Omental fat pad (tissue), 4 donors: Measurements from ENCODE around the gene BCAS1. TPM values are rescaled to one million over a fixed set of nuclear protein-coding genes. Genes with fewer than 3 reads are reported as not detected.

ENCODE experiments used
- ATAC-seq: fragments of 150-250 bp; one replicate; pipeline ENCODE4 v1.9.1; 2016; ENCODE audit warnings: mild to moderate bottlenecking, moderate library complexity; ENCODE audit not compliant: low FRiP score
- DNase-seq: peaks from one replicate; pipeline ENCODE4 v3.0.0-alpha.2; 2019; ENCODE audit warnings: low spot score
- CTCF ChIP-seq, 3 donors: fragments of 450-650 bp; IDR thresholded peaks; one replicate each; pipeline ENCODE4 v1.5.1; 2016 to 2017; ENCODE audit warnings: antibody characterized with exemption in 3 of 3, mild to moderate bottlenecking in 3 of 3, moderate library complexity in 2 of 3
- total RNA-seq, 4 donors: library from RNA; depleted of rRNA; stranded (reverse); fragments of >200 nt; gene quantifications; one replicate each; pipeline ENCODE4 v1.1.0, GENCODE V29; 2016

BCAS1 gene
- total RNA-seq, 4 donors from 2014 or later = 0.50 to 2.2 (median 0.56) TPM; not detected in 1

GRCh38 chr20:54062812-54063280 is 7.5 kb downstream of the BCAS1 start:
- peak in 1 of 3 donors; percentile 14 for TF ChIP-seq CTCF (IDR thresholded peaks at IDR 0.05)
- DNase-seq (no peak), ATAC-seq (peak; percentile 58)

- no peak for DNase-seq
- ATAC-seq = peak; percentile 11
- TF ChIP-seq CTCF (IDR thresholded peaks at IDR 0.05) = no peak
Observed at GRCh38 chr20:54061101-54061881, 9.1 kb downstream of the BCAS1 start.

GRCh38 chr20:54059691-54060364 is 10.6 kb downstream of the BCAS1 start:
- ATAC-seq = no peak
- no peak for TF ChIP-seq CTCF (IDR thresholded peaks at IDR 0.05)
- DNase-seq = no peak

- DNase-seq (no peak), ATAC-seq (no peak)
- no peak for TF ChIP-seq CTCF (IDR thresholded peaks at IDR 0.05)
Observed at GRCh38 chr20:54058420-54059139, 11.8 kb downstream of the BCAS1 start.

GRCh38 chr20:54056762-54057639 is 13.4 kb downstream of the BCAS1 start:
- ATAC-seq (no peak), DNase-seq (no peak)
- no peak for TF ChIP-seq CTCF (IDR thresholded peaks at IDR 0.05)

- TF ChIP-seq CTCF (IDR thresholded peaks at IDR 0.05) = no peak
- no peak for ATAC-seq
Observed at GRCh38 chr20:54054516-54054915, 15.9 kb downstream of the BCAS1 start.

More at GRCh38 chr20:54054516-54054915, 15.9 kb downstream of the BCAS1 start:
- no peak for DNase-seq
